Mesodermal cell (in vitro differentiated cells): ENCODE measurements around the gene GLI3.
A peak's percentile ranks its signal among the peaks of the same experiment; 100 is the strongest.

Source experiments
- H3K27ac ChIP-seq: 2 replicates; pipeline ENCODE4 v1.7.0; 2013; ENCODE audit warnings: mild to moderate bottlenecking, low read depth, low read length, moderate library complexity; ENCODE audit not compliant: severe bottlenecking
- H3K36me3 ChIP-seq: 2 replicates; pipeline ENCODE4 v1.7.1; 2013; ENCODE audit warnings: mild to moderate bottlenecking, low read length, moderate library complexity; ENCODE audit not compliant: control insufficient read depth, insufficient read depth
- H3K4me1 ChIP-seq: one replicate; pipeline ENCODE4 v1.7.1; 2013; ENCODE audit warnings: mild to moderate bottlenecking, low read length; ENCODE audit not compliant: insufficient read depth, control insufficient read depth, poor library complexity, severe bottlenecking
- H3K4me3 ChIP-seq: 2 replicates; pipeline ENCODE4 v1.7.0; 2013; ENCODE audit warnings: low read length, control low read depth, mild to moderate bottlenecking; ENCODE audit not compliant: insufficient read depth, poor library complexity, severe bottlenecking; ENCODE audit errors: extremely low read depth
- H3K9me3 ChIP-seq: 2 replicates; pipeline ENCODE4 v1.7.1; 2013; ENCODE audit warnings: mild to moderate bottlenecking, low read length, moderate library complexity; ENCODE audit not compliant: control insufficient read depth
- WGBS, 2 experiments: methylation state at CpG; one replicate each; pipeline ENCODE4 v1.1.5; 2013; ENCODE audit warnings: missing lambda C conversion rate in 2 of 2; ENCODE audit not compliant: insufficient coverage in 2 of 2; 5-methylcytosine and 5-hydroxymethylcytosine counted together

The GLI3 gene

GRCh38 chr7:42143711-42144600 is 93.1 kb downstream of the GLI3 start:
- Histone ChIP-seq H3K4me1 (peaks cover 10% of the 10 kb centered on the region), H3K27ac (peak overlapping the region; percentile 41), H3K4me3 (no peak overlapping the region), H3K9me3 (no peaks in the 10 kb centered on the region), H3K36me3 (peaks cover 75% of the 10 kb centered on the region)
- WGBS, 2 experiments, result 93 to 94% methylated on average over 11 to 12 of the region's 14 CpGs

GRCh38 chr7:42142089-42142488 is 94.9 kb downstream of the GLI3 start:
- H3K4me1 ChIP-seq, result peaks cover 10% of the 10 kb centered on the region
- WGBS, 2 experiments, result 90 to 93% methylated on average over 3 of the region's 4 CpGs

GRCh38 chr7:42139751-42140150 is 97.3 kb downstream of the GLI3 start:
- Histone ChIP-seq H3K27ac (no peak overlapping the region), H3K9me3 (no peaks in the 10 kb centered on the region), H3K4me3 (no peak overlapping the region), H3K36me3 (peaks cover 51% of the 10 kb centered on the region), H3K4me1 (peaks cover 17% of the 10 kb centered on the region)
- 95 to 97% methylated on average over 4 of the region's 4 CpGs for WGBS, 2 experiments

More at GRCh38 chr7:42142089-42142488, 94.9 kb downstream of the GLI3 start:
- Histone ChIP-seq H3K9me3 (no peaks in the 10 kb centered on the region), H3K4me3 (no peak overlapping the region), H3K36me3 (peaks cover 69% of the 10 kb centered on the region), H3K27ac (no peak overlapping the region)

- Histone ChIP-seq H3K36me3 (peaks cover 41% of the 10 kb centered on the region), H3K9me3 (no peaks in the 10 kb centered on the region), H3K4me3 (no peak overlapping the region), H3K27ac (no peak overlapping the region), H3K4me1 (peaks cover 8% of the 10 kb centered on the region)
- 36 to 50% methylated on average over 4 to 6 of the region's 6 CpGs for WGBS, 2 experiments
Observed at GRCh38 chr7:42138691-42139090, 98.3 kb downstream of the GLI3 start.

- Histone ChIP-seq H3K36me3 (peaks cover 40% of the 10 kb centered on the region), H3K9me3 (no peaks in the 10 kb centered on the region), H3K4me1 (peaks cover 8% of the 10 kb centered on the region), H3K4me3 (no peak overlapping the region), H3K27ac (no peak overlapping the region)
- WGBS, 2 experiments, result 82% methylated on average over 3 of the region's 4 CpGs; no CpG with 5 or more reads in 1 of the 2 experiments
Observed at GRCh38 chr7:42137941-42138340, 99.1 kb downstream of the GLI3 start.

- peaks cover 39% of the 10 kb centered on the region for H3K36me3 ChIP-seq
- no peak overlapping the region for H3K4me3 ChIP-seq
- peaks cover 8% of the 10 kb centered on the region for H3K4me1 ChIP-seq
- no peaks in the 10 kb centered on the region for H3K9me3 ChIP-seq
- 75 to 82% methylated on average over 2 of the region's 3 CpGs for WGBS, 2 experiments
- H3K27ac ChIP-seq, result no peak overlapping the region
Observed at GRCh38 chr7:42137431-42137830, 99.6 kb downstream of the GLI3 start.

- Histone ChIP-seq H3K27ac (peak overlapping the region; percentile 33), H3K4me1 (peaks cover 8% of the 10 kb centered on the region), H3K9me3 (no peaks in the 10 kb centered on the region), H3K4me3 (no peak overlapping the region), H3K36me3 (peaks cover 22% of the 10 kb centered on the region)
- 100% methylated on average over 1 of the region's 1 CpG; no CpG with 5 or more reads in 1 of the 2 experiments for WGBS, 2 experiments
Observed at GRCh38 chr7:42135728-42136127, 101.3 kb downstream of the GLI3 start.

GRCh38 chr7:42134276-42134876 is 102.6 kb downstream of the GLI3 start:
- Histone ChIP-seq H3K9me3 (no peaks in the 10 kb centered on the region), H3K4me1 (peaks cover 8% of the 10 kb centered on the region), H3K27ac (no peak overlapping the region), H3K36me3 (peaks cover 15% of the 10 kb centered on the region), H3K4me3 (no peak overlapping the region)
- 87 to 90% methylated on average over 5 to 8 of the region's 10 CpGs for WGBS, 2 experiments

- Histone ChIP-seq H3K36me3 (peaks cover 14% of the 10 kb centered on the region), H3K4me3 (no peak overlapping the region)
- 71 to 80% methylated on average over 1 to 3 of the region's 3 CpGs for WGBS, 2 experiments
Observed at GRCh38 chr7:42133321-42133720, 103.7 kb downstream of the GLI3 start.

GRCh38 chr7:42128703-42129102 is 108.3 kb downstream of the GLI3 start:
- no peaks in the 10 kb centered on the region for H3K9me3 ChIP-seq
- H3K27ac ChIP-seq, result no peak overlapping the region
- 80 to 100% methylated on average over 1 of the region's 2 CpGs for WGBS, 2 experiments
- peaks cover 14% of the 10 kb centered on the region for H3K36me3 ChIP-seq
- H3K4me3 ChIP-seq, result no peak overlapping the region
- no peaks in the 10 kb centered on the region for H3K4me1 ChIP-seq

More at GRCh38 chr7:42133321-42133720, 103.7 kb downstream of the GLI3 start:
- H3K4me1 ChIP-seq, result peaks cover 8% of the 10 kb centered on the region
- no peak overlapping the region for H3K27ac ChIP-seq
- H3K9me3 ChIP-seq, result no peaks in the 10 kb centered on the region

GRCh38 chr7:42127232-42127622 is 109.8 kb downstream of the GLI3 start:
- Histone ChIP-seq H3K4me1 (no peaks in the 10 kb centered on the region), H3K9me3 (no peaks in the 10 kb centered on the region), H3K27ac (peak overlapping the region; percentile 46), H3K4me3 (no peak overlapping the region), H3K36me3 (peaks cover 14% of the 10 kb centered on the region)
